DOHH2 (cell line): ENCODE results near the gene GPR180.
"Not testable (repeated sequence)": the region's sequence is repeated elsewhere in the genome, so short reads cannot be mapped to it uniquely, and the experiment has no call there.

ENCODE experiments used
- H3F3A ChIP-seq: fragments of 200-600 bp; sonication (generic), shearing (Covaris generic); 2 replicates; pipeline ENCODE4 v1.6.0; 2016; ENCODE audit warnings: antibody characterized with exemption, mild to moderate bottlenecking; ENCODE audit not compliant: control insufficient read depth, insufficient read depth
- H3K27ac ChIP-seq: fragments of 200-600 bp; sonication (generic); 2 replicates; pipeline ENCODE4 v1.5.1; 2014; ENCODE audit warnings: low read depth, mild to moderate bottlenecking, low read length, moderate library complexity
- H3K27me3 ChIP-seq: fragments of 200-600 bp; sonication (generic); 2 replicates; pipeline ENCODE4 v1.6.1; 2014; ENCODE audit warnings: mild to moderate bottlenecking, low read length, mixed read lengths; ENCODE audit not compliant: control insufficient read depth
- H3K36me3 ChIP-seq: fragments of 200-600 bp; sonication (generic); 2 replicates; pipeline ENCODE4 v1.6.1; 2014; ENCODE audit warnings: mild to moderate bottlenecking, low read length, moderate library complexity, mixed read lengths; ENCODE audit not compliant: control insufficient read depth
- H3K4me1 ChIP-seq: fragments of 200-600 bp; sonication (generic); 2 replicates; pipeline ENCODE4 v1.6.1; 2014; ENCODE audit warnings: mild to moderate bottlenecking, low read length, mixed read lengths; ENCODE audit not compliant: control insufficient read depth
- H3K4me2 ChIP-seq: fragments of 200-600 bp; sonication (generic); 2 replicates; pipeline ENCODE4 v1.6.0; 2014; ENCODE audit warnings: mild to moderate bottlenecking, low read length, moderate library complexity
- H3K4me3 ChIP-seq: fragments of 200-600 bp; sonication (generic); 2 replicates; pipeline ENCODE4 v1.5.1; 2014; ENCODE audit warnings: mild to moderate bottlenecking, low read length, mixed read lengths
- H3K79me2 ChIP-seq: fragments of 200-600 bp; sonication (generic); 2 replicates; pipeline ENCODE4 v1.6.1; 2014; ENCODE audit warnings: mild to moderate bottlenecking, low read length, mixed read lengths; ENCODE audit not compliant: control insufficient read depth
- H3K9me2 ChIP-seq: fragments of 200-600 bp; sonication (generic); replicated peaks from 2 replicates; pipeline ENCODE4 v1.6.1; 2014; ENCODE audit warnings: mild to moderate bottlenecking, low read length, mixed read lengths; ENCODE audit not compliant: control insufficient read depth
- H3K9me3 ChIP-seq: fragments of 200-600 bp; sonication (generic); 2 replicates; pipeline ENCODE4 v1.6.1; 2014; ENCODE audit warnings: antibody characterized with exemption, low read length, mixed read lengths; ENCODE audit not compliant: control insufficient read depth, insufficient read depth
- H4K20me1 ChIP-seq: fragments of 200-600 bp; sonication (generic); 2 replicates; pipeline ENCODE4 v1.6.0; 2014; ENCODE audit warnings: low read depth, mild to moderate bottlenecking, antibody characterized with exemption, low read length, moderate library complexity; ENCODE audit not compliant: control insufficient read depth, insufficient read depth
- EZH2phosphoT487 ChIP-seq: fragments of 200-600 bp; sonication (generic); IDR thresholded peaks from 2 replicates; pipeline ENCODE4 v1.6.1; 2017; ENCODE audit warnings: borderline replicate concordance, mild to moderate bottlenecking, antibody characterized with exemption, low read length, moderate library complexity, mixed read lengths
- TF ChIP-seq, protein P1 (sequence below): fragments of 200-600 bp; sonication (generic); IDR thresholded peaks from one replicate; pipeline ENCODE4 v1.5.1; 2014; ENCODE audit warnings: antibody characterized with exemption, mild to moderate bottlenecking, low read depth, low read length; ENCODE audit not compliant: poor library complexity, severe bottlenecking

The GPR180 gene

DNA sequence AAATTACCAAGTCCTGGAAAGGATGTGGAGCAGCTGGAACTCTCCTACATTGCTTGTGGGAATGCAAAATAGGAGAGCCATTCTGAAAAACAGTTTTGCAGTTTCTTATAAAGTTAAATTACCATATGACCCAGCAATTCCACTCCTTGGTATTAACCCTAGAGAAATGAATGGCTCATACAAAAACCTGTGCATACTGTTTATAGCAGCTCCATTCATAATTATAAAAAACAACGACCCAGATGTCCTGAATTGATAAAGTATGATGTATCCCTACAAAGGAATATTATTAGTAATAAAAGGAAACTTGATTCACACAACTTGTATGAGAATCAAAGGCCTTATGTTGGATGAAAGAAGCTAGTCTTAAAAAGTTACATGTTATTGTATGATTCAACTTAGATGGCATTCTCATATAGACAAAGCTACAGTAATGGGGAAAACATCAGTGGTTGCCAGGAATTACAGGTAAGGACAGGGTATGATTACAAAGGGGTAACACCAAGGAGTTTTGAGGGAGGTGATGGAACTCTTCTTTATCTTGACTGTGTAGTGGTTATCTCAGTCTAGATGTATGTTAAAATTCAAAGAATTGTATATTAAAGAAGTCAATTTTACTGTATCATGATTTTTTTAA lies 35.4 kb downstream of the GPR180 start:
- Histone ChIP-seq H3K27me3 (peaks cover 4% of the 10 kb centered on the region), H3K36me3 (no peaks in the 10 kb centered on the region), H3K4me3 (no peak overlapping the region), H3F3A (0 out of 2 replicates have a peak, but pooled peaks cover 2% of the 10 kb centered on the region), H3K79me2 (no peaks in the 10 kb centered on the region), H4K20me1 (no peaks in the 10 kb centered on the region), H3K9me2 (no peaks in the 10 kb centered on the region), H3K9me3 (no peaks in the 10 kb centered on the region), H3K27ac (no peak overlapping the region), H3K4me1 (no peaks in the 10 kb centered on the region), H3K4me2 (no peak overlapping the region)
- no peak for TF ChIP-seq EZH2phosphoT487
- TF ChIP-seq, protein P1, sequence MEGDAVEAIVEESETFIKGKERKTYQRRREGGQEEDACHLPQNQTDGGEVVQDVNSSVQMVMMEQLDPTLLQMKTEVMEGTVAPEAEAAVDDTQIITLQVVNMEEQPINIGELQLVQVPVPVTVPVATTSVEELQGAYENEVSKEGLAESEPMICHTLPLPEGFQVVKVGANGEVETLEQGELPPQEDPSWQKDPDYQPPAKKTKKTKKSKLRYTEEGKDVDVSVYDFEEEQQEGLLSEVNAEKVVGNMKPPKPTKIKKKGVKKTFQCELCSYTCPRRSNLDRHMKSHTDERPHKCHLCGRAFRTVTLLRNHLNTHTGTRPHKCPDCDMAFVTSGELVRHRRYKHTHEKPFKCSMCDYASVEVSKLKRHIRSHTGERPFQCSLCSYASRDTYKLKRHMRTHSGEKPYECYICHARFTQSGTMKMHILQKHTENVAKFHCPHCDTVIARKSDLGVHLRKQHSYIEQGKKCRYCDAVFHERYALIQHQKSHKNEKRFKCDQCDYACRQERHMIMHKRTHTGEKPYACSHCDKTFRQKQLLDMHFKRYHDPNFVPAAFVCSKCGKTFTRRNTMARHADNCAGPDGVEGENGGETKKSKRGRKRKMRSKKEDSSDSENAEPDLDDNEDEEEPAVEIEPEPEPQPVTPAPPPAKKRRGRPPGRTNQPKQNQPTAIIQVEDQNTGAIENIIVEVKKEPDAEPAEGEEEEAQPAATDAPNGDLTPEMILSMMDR: no peak

DNA sequence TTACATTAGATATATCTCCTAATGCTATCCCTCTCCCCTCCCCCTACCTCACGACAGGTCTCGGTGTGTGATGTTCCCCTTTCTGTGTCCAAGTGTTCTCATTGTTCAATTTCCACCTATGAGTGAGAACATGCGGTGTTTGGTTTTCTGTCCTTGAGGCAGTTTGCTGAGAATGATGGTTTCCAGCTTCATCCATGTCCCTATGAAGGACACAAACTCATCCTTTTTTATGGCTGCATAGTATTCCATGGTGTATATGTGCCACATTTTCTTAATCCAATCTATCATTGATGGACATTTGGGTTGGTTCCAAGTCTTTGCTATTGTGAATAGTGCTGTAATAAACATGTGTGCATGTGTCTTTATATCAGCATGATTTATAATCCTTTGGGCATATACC lies 36.0 kb downstream of the GPR180 start:
- H3K79me2 ChIP-seq, H3K9me3 ChIP-seq, H3K4me3 ChIP-seq, H3K36me3 ChIP-seq, H4K20me1 ChIP-seq, H3F3A ChIP-seq, H3K27ac ChIP-seq, H3K27me3 ChIP-seq, H3K4me1 ChIP-seq, H3K9me2 ChIP-seq, H3K4me2 ChIP-seq: not testable (repeated sequence)

DNA sequence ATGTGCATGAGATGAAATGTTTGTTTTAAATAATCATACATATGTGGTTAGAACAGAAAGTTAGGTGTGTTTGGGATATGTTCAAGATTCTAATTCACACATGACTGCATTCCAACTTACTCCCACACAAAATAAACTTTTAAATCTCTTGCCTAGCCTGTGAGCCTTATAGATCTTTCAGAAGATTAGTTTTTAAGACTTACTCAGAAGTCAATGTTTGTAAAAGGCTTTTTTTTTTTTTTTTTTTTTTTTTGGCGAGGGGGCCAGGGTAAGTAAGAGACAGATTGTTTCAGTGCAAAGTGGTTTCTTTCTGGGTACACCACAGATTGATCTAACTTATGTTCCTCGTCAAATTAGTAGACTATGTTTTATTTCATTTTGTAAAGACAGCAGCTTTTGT lies 39.1 kb downstream of the GPR180 start:
- Histone ChIP-seq H3K4me1 (no peaks in the 10 kb centered on the region), H3K9me3 (no peaks in the 10 kb centered on the region), H3K27me3 (peaks cover 4% of the 10 kb centered on the region), H3K27ac (no peak overlapping the region), H3K36me3 (no peaks in the 10 kb centered on the region), H3F3A (0 out of 2 replicates have a peak, but pooled peaks cover 2% of the 10 kb centered on the region), H3K9me2 (no peaks in the 10 kb centered on the region), H4K20me1 (no peaks in the 10 kb centered on the region), H3K4me3 (no peak overlapping the region), H3K4me2 (no peak overlapping the region), H3K79me2 (no peaks in the 10 kb centered on the region)
- TF ChIP-seq EZH2phosphoT487: no peak

DNA sequence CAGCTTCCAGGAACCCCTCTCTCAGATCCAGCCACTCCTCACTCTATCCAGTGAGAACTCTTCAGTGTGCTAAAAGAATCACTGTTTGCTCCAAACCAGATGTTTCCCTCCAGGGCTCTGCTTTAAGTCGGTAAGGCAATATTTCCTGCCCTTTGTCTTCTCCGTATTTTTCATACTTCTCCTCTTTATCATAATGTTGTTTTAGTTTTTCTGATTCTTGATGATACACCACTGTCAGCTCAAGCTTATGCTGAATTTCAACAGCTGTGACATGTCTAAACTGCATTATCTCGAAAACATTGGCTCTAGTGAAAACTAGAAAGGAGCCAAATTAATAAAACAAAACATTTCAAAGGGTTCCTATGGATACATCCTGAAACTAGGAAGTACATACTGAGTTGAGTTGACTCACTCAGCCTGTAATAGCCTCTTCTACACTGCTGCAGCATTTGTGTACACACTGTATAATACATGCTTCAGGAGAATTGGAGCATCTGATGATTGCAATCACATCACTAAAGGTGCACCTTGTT lies 39.8 kb downstream of the GPR180 start:
- H3F3A ChIP-seq: 0 out of 2 replicates have a peak, but pooled peaks cover 2% of the 10 kb centered on the region
- H3K9me3 ChIP-seq: no peaks in the 10 kb centered on the region
- no peak overlapping the region for H3K4me3 ChIP-seq
- H3K27ac ChIP-seq: no peak overlapping the region
- no peak for TF ChIP-seq EZH2phosphoT487
- TF ChIP-seq, protein P1: no peak
- H4K20me1 ChIP-seq: no peaks in the 10 kb centered on the region
- H3K79me2 ChIP-seq: no peaks in the 10 kb centered on the region
- peaks cover 4% of the 10 kb centered on the region for H3K27me3 ChIP-seq
- no peaks in the 10 kb centered on the region for H3K36me3 ChIP-seq
- H3K4me2 ChIP-seq: no peak overlapping the region
- H3K4me1 ChIP-seq: no peaks in the 10 kb centered on the region
- no peaks in the 10 kb centered on the region for H3K9me2 ChIP-seq
